Activated B cell treated with CpG ODN at 0.5 μM for 24 hours (primary cell): ENCODE results near the gene SYT6. TPM values are rescaled to one million over a fixed set of nuclear protein-coding genes. Genes with fewer than 3 reads are reported as not detected.
"Not testable (repeated sequence)": the region's sequence is repeated elsewhere in the genome, so short reads cannot be mapped to it uniquely, and the experiment has no call there.

ENCODE experiments used
- ATAC-seq: fragments of 200-7000 bp; cut with Tn5 transposase; one replicate; pipeline ENCODE4 v1.10.0; 2021; ENCODE audit warnings: low read depth, mild to moderate bottlenecking, moderate library complexity
- CTCF ChIA-PET: fragments of 350-600 bp; sonication (Branson Sonifier 250); formaldehyde crosslinking; loops from one replicate; lab custom pipeline; 2021; ENCODE audit warnings: antibody characterized with exemption; lab: Charles Lee
- POLR2A ChIA-PET: fragments of 350-600 bp; sonication (Branson Sonifier 250); formaldehyde crosslinking; loops from one replicate; lab custom pipeline; 2021; ENCODE audit warnings: antibody characterized with exemption; lab: Charles Lee
- DNase-seq: peaks from one replicate; pipeline ENCODE4 v3.0.0; 2022
- H3K27ac Mint-ChIP-seq: one replicate; pipeline ENCODE4 v1.8.0; 2020; ENCODE audit warnings: mixed read lengths
- H3K27me3 Mint-ChIP-seq: one replicate; pipeline ENCODE4 v1.8.0; 2021; ENCODE audit warnings: mixed read lengths
- H3K36me3 Mint-ChIP-seq: one replicate; pipeline ENCODE4 v1.8.0; 2021; ENCODE audit warnings: low read depth, mixed read lengths
- H3K4me1 Mint-ChIP-seq: one replicate; pipeline ENCODE4 v1.8.0; 2021; ENCODE audit warnings: mixed read lengths
- H3K4me3 Mint-ChIP-seq: one replicate; pipeline ENCODE4 v1.8.0; 2020; ENCODE audit warnings: mild to moderate bottlenecking, mixed read lengths
- H3K9me3 Mint-ChIP-seq: one replicate; pipeline ENCODE4 v1.8.0; 2020; ENCODE audit warnings: mixed read lengths
- intact Hi-C: fragments of 100-400 bp; cut with micrococcal nuclease; formaldehyde crosslinking; loops from one replicate; pipeline ENCODE4 v1.15.1; 2024
- total RNA-seq: library from RNA; stranded (reverse); gene quantifications from 2 replicates; pipeline ENCODE4 v1.2.3, GENCODE V29; 2022
- TF ChIP-seq, protein P1 (sequence below): fragments of 200-600 bp; IDR thresholded peaks from one replicate; pipeline ENCODE4 v1.8.0; 2022; ENCODE audit warnings: antibody characterized with exemption, mild to moderate bottlenecking

SYT6 gene
- total RNA-seq, 1 donor from 2014 or later: not detected

DNA sequence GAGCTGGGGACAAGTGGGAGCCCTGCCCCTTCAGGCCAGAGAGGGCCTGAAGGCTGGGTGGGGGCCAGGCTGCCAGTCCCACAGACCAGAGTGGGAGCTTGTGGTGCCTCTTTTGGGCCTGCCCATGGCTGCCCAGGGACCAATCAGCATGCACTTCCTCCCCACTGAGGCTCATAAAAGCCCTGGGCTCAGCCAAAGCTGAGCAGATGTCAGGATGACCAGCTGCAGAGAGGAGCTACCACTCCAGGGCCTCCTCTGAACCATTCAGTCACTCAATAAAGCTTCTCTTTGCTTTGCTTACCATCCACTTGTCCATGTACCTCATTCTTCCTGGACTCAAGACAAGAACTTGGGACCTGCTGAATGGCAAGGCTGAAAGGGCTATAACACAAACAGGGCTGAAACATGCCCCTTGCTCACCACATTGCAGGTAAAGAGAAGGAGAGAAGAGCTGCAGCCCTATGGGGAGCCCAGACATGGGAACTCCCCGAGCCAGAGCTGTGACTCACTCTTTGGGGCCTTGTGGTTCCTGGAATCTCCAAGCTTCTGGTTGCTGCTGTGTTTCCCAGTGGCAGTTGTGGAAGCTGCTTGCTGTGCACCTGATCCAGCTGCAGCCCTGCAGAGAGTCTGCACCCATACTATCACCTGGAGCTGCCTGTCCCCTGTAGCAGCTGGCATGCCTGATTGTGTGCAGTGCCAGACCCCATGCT is 92.4 kb downstream of the SYT6 start:
- Mint-ChIP-seq H3K4me1 (no peaks in the 10 kb centered on the region), H3K4me3 (no peak overlapping the region), H3K9me3 (peaks cover 5% of the 10 kb centered on the region), H3K27me3 (peaks cover 1% of the 10 kb centered on the region), H3K36me3 (no peaks in the 10 kb centered on the region), H3K27ac (no peak overlapping the region)
- CTCF ChIA-PET: no interaction called here
- TF ChIP-seq, protein P1, sequence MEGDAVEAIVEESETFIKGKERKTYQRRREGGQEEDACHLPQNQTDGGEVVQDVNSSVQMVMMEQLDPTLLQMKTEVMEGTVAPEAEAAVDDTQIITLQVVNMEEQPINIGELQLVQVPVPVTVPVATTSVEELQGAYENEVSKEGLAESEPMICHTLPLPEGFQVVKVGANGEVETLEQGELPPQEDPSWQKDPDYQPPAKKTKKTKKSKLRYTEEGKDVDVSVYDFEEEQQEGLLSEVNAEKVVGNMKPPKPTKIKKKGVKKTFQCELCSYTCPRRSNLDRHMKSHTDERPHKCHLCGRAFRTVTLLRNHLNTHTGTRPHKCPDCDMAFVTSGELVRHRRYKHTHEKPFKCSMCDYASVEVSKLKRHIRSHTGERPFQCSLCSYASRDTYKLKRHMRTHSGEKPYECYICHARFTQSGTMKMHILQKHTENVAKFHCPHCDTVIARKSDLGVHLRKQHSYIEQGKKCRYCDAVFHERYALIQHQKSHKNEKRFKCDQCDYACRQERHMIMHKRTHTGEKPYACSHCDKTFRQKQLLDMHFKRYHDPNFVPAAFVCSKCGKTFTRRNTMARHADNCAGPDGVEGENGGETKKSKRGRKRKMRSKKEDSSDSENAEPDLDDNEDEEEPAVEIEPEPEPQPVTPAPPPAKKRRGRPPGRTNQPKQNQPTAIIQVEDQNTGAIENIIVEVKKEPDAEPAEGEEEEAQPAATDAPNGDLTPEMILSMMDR: no peak
- no peak for DNase-seq
- intact Hi-C loops: no loop called here
- POLR2A ChIA-PET: no interaction called here
- no peak for ATAC-seq

DNA sequence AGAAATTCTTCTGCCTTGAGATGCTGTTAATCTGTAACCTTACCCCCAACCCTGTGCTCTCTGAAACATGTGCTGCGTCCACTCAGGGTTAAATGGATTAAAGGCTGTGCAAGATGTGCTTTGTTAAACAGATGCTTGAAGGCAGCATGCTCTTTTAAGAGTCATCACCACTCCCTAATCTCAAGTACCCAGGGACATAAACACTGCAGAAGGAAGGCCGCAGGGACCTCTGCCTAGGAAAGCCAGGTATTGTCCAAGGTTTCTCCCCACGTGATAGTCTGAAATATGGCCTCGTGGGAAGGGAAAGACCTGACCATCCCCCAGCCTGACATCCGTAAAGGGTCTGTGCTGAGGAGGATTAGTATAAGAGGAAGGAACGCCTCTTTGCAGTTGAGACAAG is 95.4 kb downstream of the SYT6 start:
- H3K27me3 Mint-ChIP-seq, ATAC-seq, POLR2A ChIA-PET, H3K4me1 Mint-ChIP-seq, H3K27ac Mint-ChIP-seq, H3K9me3 Mint-ChIP-seq, DNase-seq, CTCF ChIA-PET, H3K36me3 Mint-ChIP-seq, intact Hi-C loops, H3K4me3 Mint-ChIP-seq: not testable (repeated sequence)

DNA sequence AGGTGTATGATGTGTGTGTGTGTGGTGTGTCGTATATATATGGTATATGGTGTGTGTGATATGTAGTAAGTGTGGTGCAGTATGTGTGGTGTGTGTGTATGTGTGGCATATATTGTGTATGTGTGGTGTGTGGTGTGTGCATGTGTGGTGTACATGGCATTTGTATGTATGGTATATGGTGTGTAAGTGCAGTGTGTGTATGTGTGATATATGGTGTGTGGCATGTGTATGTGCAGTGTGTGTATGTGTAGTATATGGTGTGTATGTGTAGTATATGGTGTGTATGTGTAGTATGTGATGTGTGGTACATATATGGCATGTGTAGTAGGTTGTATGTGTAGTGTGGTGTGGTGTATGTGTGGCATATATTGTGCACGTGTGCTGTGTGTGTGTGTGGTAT is 99.5 kb downstream of the SYT6 start:
- Mint-ChIP-seq H3K27ac (no peak overlapping the region), H3K4me1 (no peaks in the 10 kb centered on the region), H3K36me3 (no peaks in the 10 kb centered on the region), H3K4me3 (no peak overlapping the region), H3K27me3 (peaks cover 10% of the 10 kb centered on the region), H3K9me3 (peaks cover 6% of the 10 kb centered on the region)
- POLR2A ChIA-PET: no interaction called here
- DNase-seq: no peak
- ATAC-seq: no peak
- intact Hi-C loops: no loop called here
- CTCF ChIA-PET: no interaction called here
- TF ChIP-seq, protein P1: no peak

DNA sequence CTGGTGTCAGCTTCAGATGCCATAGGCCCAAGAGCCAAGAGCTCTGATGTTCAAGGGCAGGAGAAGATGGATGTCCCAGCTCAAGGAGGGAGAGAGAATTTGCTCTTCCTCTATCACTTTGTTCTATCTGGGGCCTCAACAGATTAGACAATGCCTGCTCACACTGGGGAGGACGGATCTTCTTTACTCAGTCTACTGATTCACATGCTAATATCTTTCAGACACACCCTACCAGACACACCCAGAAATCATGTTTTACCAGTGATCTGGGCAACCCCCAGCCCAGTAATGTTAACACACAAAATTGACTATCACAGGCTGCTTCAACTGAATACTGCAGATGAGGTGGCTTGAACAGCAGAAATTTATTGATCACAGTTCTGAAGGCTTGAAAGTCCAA is 105.4 kb downstream of the SYT6 start:
- Mint-ChIP-seq H3K4me3 (no peak overlapping the region), H3K27me3 (peaks cover 5% of the 10 kb centered on the region), H3K9me3 (no peaks in the 10 kb centered on the region), H3K27ac (no peak overlapping the region), H3K36me3 (no peaks in the 10 kb centered on the region), H3K4me1 (no peaks in the 10 kb centered on the region)
- TF ChIP-seq, protein P1: no peak
- ChIA-PET CTCF (no interaction called here), POLR2A (no interaction called here)
- intact Hi-C loops: no loop called here
- ATAC-seq: no peak
- no peak for DNase-seq

DNA sequence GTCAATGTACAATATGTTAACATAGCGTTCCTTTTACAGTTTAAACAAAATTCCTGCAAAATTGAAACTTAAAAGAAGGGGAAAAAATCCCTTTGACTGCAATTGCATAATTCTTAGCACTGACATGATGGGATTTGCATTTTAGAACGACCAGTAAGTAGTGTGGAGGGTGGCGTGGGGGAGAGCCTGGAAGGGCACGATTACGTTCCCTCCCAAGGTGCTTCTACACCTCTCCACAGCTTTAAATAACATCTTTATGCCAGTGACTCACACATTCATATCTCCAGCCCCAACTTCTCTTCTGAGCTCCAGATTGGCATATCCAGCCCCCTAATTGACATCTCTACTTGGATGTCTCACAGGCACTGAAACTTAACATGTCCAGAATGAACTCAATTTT is 110.1 kb downstream of the SYT6 start:
- ATAC-seq: no peak
- intact Hi-C loops: no loop called here
- Mint-ChIP-seq H3K4me1 (no peaks in the 10 kb centered on the region), H3K27me3 (no peaks in the 10 kb centered on the region), H3K27ac (no peak overlapping the region), H3K9me3 (no peaks in the 10 kb centered on the region), H3K36me3 (no peaks in the 10 kb centered on the region), H3K4me3 (no peak overlapping the region)
- POLR2A ChIA-PET: no interaction called here
- CTCF ChIA-PET: no interaction called here
- no peak for DNase-seq
- TF ChIP-seq, protein P1: no peak

DNA sequence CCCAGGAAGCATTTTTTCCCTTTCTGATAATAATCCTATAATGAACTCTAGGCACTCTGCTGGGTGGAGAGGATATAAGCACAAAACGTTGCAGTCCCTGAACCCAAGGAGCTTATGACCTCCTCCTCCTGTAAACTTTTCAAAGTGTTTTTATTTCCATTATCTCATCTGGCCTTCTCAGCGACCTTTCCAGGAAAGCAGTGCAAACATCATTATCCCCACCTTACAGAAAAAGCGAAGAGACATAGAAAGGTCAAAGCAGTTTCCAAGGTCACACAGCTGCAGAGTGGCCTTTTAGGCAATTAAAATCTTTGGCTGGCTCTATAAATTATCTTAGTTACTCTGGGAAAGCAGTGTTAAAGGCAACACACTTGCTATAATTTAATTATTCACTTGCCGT is 110.6 kb downstream of the SYT6 start:
- no peak for ATAC-seq
- CTCF ChIA-PET: no interaction called here
- no peak for DNase-seq
- Mint-ChIP-seq H3K27me3 (no peaks in the 10 kb centered on the region), H3K9me3 (no peaks in the 10 kb centered on the region), H3K4me3 (no peak overlapping the region), H3K27ac (no peak overlapping the region), H3K36me3 (no peaks in the 10 kb centered on the region), H3K4me1 (no peaks in the 10 kb centered on the region)
- TF ChIP-seq, protein P1: no peak
- intact Hi-C loops: no loop called here
- POLR2A ChIA-PET: no interaction called here
